Fibroblast of mammary gland (primary cell): ENCODE results near the gene MAP4.
"Not testable (repeated sequence)": the region's sequence is repeated elsewhere in the genome, so short reads cannot be mapped to it uniquely, and the experiment has no call there.

Experiments used
- DNase-seq: peaks from one replicate; pipeline ENCODE4 v3.0.0-alpha.2; 2010; ENCODE audit warnings: low read depth
- H3K4me3 ChIP-seq: 2 replicates; pipeline ENCODE4 v1.5.1; 2011; ENCODE audit warnings: low read depth, mild to moderate bottlenecking, low read length, moderate library complexity; ENCODE audit not compliant: control insufficient read depth
- CTCF ChIP-seq: conservative IDR thresholded peaks from 2 replicates; pipeline ENCODE4 v1.5.1; 2011; ENCODE audit warnings: low read depth, low read length, inconsistent platforms; ENCODE audit not compliant: control insufficient read depth, insufficient read depth

MAP4 gene

GRCh38 chr3:47891613-47892005, 124.6 kb downstream of the MAP4 start:
- DNase-seq = no peak
- TF ChIP-seq CTCF = no peak
- H3K4me3 ChIP-seq = no peak overlapping the region

GRCh38 chr3:47890828-47891612, 125.2 kb downstream of the MAP4 start:
- TF ChIP-seq CTCF = no peak
- H3K4me3 ChIP-seq = no peak overlapping the region
- DNase-seq = no peak

- H3K4me3 ChIP-seq = no peak overlapping the region
- DNase-seq = no peak
- TF ChIP-seq CTCF = no peak
These were observed 125.9 kb downstream of the MAP4 start for GRCh38 chr3:47890126-47890827.

GRCh38 chr3:47888986-47889757, 127.0 kb downstream of the MAP4 start:
- no peak for TF ChIP-seq CTCF
- no peak for DNase-seq
- no peak overlapping the region for H3K4me3 ChIP-seq

GRCh38 chr3:47887991-47888390, 128.2 kb downstream of the MAP4 start:
- DNase-seq, H3K4me3 ChIP-seq: not testable (repeated sequence)

- TF ChIP-seq CTCF = no peak
- no peak overlapping the region for H3K4me3 ChIP-seq
- no peak for DNase-seq
These were observed 131.0 kb downstream of the MAP4 start for GRCh38 chr3:47885168-47885567.

GRCh38 chr3:47884603-47885002, 131.6 kb downstream of the MAP4 start:
- H3K4me3 ChIP-seq = no peak overlapping the region
- no peak for DNase-seq
- no peak for TF ChIP-seq CTCF
